GM19463 (cell line): ENCODE data around the gene LLPH.
"Not testable (repeated sequence)": the region's sequence is repeated elsewhere in the genome, so short reads cannot be mapped to it uniquely, and the experiment has no call there.

Experiments
- ATAC-seq: cut with Tn5 transposase; IDR thresholded peaks from one replicate; pipeline ENCODE4 v1.9.1; 2021; ENCODE audit warnings: mild to moderate bottlenecking, moderate library complexity; ENCODE audit not compliant: unreplicated experiment

LLPH gene

DNA sequence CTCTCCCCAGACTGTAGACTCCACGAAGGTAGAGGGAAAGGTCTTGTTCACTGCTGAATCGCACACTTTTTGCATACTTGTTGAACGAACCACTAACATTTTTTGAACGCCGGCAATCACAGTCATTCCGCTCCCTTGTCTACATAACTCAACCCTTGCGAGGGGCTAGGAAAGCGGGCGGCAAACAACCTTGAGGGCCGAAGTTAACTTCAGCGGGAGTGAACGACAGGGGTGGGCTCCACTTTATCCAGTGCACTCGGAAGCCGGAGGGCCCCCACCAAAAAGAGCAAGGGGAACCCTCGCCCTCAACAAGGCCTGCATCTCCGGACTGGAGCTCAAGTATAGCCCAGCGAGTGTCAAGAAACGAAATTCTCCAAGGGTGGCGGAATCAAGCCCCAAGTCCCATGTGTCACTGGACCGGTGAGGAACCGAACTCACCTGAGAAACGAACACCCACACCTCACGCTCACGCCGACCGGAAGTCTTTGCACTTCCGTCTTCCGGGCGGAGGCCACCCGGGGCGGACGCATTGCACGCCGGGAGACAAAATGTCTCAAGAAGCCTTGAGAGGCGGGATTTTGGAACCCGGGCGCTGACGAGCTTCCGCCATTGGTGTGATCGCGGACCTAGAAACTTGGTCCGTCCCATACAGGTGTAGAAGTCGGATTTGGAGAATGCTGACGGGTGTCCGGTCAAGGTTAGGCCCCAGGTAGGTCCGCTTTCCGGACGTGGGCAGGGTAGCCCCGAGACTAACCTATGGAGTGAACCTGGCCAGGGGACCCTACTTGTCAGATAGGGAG lies at the start of gene LLPH:
Gene LLPH (minus strand): TSS at position 484 of the 800 bp plus-strand sequence. CDS start 1,644 bp downstream, outside the sequence.
- peak; percentile 99 for ATAC-seq

DNA sequence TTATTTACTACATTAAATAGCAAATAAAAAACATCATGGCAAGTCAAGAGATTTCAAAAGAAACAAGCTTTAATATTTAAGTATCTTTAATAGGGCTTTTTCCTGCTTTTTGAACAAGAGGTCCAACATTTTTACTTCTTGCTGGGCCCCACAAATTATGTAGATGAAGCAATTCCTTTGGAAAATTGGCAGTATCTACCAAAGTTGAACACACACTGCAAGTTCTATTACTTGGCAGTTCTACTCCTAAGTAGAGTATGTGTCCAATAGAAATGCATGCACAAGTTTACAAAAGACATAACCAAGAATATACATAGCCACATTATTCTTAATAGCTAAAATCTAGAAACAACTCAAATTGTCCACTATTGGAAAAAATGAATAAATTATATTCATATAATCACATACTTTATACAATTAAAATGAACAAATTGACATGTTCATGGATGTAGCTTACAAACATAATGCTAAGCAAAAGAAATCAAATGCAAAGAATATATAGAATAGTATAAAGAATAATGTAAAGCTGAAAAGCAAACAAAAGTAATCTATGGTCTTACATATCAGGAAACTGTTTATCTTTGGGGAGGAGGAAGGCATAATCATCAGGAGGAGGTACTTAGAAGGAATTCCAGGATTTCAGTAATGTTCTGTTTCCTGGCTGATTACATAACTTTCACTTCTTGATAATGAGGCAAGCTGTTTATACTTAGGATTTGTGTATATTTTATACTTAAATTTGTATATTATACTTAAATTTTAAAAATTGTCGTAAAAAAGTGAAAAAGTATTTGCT lies 45.8 kb upstream of the LLPH start:
- no peak for ATAC-seq

DNA sequence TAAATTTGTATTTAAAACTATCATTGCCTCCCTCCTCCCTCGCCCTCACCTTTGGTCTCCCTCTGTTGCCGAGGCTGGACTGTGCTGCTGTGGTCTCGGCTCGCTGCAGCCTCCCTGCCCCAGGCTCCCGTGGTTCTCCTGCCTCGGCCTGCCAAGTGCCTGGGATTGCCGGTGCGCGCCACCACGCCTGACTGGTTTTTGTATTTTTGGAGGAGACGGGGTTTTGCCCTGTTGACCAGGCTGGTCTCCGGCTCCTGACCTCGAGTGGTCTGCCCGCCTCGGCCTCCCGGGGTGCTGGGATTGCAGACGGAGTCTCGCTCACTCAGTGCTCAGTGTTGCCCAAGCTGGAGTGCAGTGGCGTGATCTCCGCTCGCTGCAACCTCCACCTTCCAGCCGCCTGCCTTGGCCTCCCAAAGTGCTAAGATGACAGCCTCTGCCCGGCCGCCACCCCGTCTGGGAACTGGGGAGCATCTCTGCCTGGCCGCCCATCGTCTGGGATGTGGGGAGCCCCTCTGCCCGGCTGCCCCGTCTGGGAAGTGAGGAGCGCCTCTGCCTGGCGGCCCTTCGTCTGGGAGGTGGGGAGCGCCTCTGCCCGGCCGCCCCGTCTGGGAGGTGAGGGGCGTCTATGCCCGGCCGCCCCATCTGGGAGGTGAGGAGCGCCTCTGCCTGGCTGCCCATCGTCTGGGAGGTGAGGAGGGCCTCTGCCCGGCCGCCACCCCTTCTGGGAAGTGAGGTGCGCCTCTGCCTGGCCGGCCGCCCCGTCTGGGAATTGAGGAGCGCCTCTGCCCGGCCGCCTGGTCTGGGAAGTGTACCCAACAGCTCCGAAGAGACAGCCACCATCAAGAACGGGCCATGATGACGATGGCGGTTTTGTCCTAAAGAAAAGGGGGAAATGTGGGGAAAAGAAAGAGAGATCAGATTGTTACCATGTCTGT lies 44.1 kb upstream of the LLPH start:
- not testable (repeated sequence) for ATAC-seq

DNA sequence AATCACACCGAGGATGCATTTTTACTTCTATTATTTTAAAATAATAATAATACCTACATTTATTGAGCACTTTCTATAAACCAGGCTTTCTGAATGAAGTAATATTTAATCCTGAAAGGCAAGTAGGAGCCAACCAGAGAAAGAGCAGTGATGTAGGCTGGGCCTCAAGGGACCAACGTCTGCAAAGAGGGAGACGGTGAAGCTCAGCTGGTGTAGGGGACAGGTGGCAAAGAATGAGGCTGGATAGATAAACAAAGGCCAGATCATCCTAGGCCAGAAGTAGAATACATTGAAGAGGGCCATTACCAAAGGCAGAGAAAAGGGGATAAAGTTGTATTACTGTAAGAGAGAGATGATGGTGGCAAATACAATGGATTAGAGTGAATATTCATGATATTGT lies 40.1 kb upstream of the LLPH start:
- no peak for ATAC-seq

DNA sequence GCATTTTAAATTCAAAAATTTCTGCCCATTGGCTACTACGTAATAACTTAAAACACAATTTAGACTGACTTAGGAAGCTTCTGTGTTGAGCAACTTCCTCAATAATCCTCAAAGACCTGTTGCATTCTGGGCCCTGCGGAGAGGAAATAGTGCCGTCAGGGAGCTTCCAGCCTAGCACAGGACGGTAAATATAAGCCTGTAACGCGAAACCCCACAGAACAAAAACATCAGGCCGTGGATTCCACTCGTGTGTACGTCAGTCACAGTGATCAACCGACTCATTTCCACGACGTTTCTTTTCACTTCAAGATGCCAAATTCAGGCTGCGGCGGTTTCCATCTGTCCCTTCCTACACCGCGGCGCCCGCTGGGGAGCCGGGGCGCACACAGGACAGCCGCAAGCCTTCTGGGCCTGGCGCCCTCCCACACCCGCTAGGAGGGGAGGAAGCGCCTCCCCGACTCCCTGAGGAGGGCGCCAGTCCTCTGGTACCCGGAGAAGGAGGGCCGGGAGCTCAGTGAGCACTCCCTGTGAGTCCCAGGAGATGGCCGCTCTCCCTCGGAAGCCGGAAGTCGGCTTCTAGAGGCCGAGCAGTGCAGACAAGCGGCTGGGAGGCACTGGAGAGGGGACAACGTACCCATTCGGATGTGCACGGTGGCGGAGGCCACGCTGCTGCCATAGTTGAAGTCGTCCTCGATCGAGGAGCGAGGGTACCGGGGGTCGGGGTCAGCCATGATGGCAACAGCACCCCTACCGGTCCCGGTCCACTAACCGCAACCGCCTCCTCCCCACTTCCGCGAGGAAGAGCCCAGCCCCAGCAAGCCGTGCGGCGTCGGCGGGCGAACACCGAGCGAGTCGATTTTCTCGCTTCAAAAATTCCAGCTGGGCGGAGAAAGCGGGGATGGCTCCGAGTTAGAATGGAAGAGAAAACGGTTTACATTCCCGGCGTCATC lies 38.9 kb upstream of the LLPH start, which contains the start of gene TMBIM4:
Gene TMBIM4 (minus strand): TSS at position 776 of the 950 bp plus-strand sequence. CDS start 45 bp downstream, at position 731.
- peak; percentile 92 for ATAC-seq

DNA sequence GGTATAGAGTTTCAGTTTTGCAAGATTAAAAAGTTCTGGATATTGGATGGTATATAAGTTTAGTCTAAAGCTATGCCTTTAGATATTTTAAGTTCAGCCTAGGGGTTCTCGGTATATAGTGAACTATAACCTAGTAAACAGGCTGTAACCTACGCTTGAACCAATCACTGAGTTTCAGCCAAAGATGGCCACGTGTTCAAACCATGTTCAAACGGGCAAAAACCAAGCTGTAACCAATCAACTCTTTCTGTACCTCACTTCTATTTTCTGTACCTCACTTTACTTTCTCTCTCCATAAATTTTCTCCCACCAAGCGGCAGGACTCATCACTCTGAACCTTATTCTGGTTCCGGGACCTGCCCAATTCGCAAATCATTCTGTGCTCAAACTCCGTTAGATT lies 37.9 kb upstream of the LLPH start:
- ATAC-seq: no peak

DNA sequence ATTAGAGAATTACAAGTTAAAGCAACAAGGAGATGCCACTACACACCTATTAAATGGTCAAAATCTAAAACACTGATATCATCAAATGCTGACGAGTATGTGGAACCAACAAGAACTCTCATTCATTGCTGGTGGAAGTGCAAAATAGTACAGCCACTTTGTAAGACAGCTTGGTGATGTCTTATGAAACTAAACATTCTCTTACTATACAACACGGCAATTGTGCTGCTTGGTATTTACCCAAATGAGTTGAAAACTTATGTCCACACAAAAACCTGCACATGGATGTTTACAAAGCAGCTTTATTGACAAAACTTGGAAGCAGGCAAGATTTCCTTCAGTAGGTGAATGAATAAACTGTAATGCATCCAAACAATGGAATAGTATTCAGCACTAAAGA lies 36.0 kb upstream of the LLPH start:
- ATAC-seq: no peak

DNA sequence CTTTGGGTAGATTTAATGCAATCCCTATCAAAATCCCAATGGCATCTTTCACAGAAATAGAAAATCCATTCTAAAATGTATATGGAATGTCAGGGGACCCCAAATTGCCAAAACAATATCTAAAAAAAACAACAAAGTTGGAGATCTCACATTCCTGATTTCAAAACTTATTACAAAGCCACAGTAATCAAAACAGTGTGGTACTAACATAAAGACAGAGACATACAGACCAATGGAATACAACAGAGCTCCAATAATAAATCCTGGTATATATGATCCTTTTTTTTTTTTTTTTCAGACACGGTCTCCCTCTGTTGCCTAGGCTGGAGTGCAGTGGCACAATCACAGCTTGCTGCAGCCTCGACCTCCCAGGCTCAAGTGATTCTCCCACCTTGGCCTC lies 34.6 kb upstream of the LLPH start:
- no peak for ATAC-seq

DNA sequence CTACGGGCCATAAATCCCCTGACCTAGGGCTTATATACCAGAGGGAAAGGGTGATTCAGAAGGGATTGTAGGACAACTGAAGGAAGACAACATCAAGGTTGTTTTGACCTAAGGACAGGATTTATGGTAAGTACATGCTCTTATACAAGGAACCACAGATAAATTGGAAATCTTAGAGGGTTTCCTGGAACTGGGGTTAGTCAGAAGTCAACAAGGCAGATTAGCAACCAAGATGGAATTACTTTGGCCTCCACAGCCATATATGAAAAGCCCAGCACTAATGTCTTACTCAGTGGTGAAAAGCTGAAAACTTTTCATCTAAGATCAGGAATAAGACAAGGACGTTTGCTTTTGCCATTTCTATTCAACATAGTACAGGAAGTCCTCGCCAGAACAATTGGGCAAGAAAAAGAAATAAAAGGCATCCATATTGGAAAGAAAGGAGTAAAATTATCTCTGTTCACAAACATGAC lies 33.8 kb upstream of the LLPH start:
- no peak for ATAC-seq

DNA sequence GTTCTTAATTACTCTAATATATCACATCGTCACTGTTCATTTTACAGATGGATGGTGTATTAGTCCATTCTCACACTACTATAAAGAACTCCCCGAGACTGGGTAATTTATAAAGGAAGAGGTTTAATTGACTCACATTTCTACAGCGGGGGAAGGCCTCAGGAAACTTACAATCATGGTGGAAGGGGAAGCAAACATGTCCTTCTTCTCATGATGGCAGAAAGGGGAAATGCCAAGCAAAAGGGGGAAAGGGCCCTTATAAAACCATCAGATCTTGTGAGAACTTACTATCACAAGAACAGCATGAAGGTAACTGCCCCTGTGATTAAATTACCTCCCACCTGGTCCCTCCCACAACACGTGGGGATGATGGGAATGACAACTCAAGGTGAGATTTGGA lies 32.7 kb upstream of the LLPH start:
- no peak for ATAC-seq

DNA sequence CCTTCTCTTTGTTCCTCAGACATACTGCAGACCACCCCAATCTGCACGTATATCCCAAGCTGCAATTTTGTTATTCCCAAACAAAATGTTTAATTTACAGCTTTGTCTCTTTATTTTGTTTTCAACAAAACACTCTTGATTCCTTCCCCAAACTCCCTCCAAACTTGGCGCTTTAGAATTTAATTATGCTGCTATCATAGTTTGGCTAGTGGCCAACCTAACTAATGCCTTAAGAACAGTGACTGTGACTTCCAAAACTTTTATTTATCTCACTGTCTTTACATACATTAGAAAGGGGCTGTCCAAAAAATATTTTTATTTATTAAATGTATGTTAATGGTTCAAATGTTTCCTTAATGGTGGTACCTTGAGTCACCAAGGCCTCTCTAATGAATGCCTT lies 32.2 kb upstream of the LLPH start:
- ATAC-seq: no peak

DNA sequence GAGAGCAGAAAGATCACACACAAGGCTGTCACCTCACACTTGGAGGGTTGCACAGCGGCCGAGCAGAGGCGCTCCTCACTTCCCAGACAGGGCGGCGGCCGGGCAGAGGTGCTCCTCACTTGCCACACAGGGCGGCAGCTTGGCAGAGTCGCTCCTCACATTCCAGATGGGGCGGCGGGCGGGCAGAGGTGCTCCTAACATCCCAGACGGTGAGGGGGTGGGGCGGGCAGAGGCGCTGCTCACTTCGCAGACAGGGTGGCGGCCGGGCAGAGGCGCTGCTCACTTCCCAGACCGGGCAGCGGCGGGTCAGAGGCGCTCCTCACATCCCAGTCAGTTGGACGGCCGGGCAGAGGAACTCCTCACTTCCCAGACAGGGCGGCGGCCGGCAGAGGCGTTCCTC lies 30.2 kb upstream of the LLPH start:
- ATAC-seq: no peak

DNA sequence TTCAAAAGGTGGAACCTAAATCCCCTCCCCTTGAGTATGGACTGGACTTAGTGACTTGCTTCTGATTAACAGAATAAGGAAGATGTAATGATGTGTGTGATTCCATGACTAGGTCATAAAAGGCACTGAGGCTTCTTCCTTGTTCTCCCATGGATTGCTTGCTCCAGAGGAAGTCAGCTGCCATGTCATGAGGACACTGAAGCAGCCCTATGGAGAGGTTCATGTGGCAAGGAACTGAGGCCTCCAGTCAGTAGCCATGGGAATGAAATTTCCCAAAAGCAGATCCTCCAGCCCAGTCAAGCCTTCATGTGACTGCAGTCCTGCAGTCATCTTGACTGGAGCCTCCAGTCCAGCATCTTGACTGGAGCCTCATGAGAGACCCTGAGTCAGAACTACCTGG lies 28.6 kb upstream of the LLPH start:
- no peak for ATAC-seq

DNA sequence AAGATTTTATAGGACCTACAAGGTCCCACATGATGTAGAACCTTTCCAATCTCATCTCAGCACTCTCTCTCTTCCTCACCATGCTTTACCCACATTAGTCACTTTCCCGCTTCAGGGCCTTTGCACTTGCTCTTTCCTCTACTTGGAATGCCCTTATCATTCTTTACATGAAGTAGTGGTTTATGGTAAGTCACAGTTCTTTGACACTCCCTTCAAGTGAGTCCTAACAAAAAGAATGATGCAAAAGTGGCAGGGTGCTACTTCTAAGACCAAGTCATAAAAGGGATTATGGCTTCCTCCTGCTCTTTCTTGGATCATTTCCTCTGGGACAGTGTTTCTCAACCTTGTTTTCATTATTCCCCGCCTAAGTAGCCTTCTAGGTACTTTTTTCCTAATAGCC lies 26.1 kb upstream of the LLPH start:
- no peak for ATAC-seq

DNA sequence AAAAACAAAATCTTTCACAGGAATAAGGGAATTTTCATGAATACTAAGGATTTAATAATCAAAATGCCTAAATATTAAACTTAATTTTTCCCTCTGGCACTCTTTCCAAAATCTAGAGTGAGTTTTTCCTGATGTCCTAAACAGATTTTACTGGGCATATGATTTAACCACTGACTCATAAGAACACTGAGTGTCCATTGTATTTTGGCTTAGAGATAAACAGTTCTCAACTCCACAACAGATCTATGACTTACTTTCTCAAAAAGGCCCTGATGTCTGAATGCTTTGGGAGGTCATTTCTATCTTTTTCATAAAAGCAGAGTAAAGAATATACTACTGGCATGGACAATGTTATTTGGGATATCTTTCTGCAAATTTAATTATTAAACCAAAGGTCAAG lies 24.2 kb upstream of the LLPH start:
- no peak for ATAC-seq

DNA sequence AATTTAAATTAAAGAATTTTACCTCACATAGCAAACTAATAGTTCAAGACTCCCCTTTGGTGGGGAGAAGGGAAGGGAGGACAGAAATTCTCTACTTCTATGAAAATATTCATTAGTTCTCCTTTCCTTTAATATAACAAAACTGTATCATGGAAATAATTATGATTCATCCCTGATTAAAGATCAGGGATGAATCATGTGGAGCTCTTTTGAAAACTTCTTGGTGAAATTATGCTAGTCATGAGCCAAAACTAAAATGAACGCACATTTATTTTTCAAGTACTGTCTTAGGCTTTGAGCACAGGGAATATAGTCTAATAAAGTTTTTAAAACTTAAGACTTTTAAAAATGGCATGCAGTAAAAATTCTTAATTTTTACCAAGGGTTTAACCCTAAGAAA lies 22.2 kb upstream of the LLPH start:
- no peak for ATAC-seq

DNA sequence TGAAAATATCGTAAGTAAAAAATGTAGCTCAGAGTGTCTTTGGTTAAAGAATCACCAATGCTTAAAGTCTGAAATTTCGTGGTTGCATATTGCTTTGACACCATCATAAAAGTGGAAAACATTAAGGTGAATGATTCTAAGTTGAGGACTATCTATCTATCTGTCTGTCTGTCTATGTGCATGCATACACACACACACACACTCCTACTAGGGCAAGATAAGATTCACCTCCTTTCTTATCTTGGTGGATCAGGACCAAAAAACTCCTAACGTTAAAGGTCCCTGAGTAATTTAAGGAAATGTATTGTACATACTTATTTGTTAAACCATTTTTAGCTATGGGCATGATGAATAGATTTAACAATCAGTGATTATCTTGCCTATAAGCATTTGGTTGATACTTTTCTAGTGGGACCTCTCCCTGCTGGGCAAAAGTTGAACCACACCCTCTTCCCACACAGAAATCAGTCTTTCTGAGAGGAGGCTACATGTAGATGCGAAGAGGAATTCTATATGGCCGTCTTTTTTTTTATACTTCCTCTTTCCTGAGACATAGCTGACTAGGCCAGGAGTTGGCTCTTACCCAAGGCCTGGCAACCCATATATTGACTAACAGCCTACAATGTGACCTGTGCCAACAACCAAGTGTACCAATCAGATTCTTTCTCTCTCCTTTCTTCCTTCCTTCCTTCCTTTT lies 19.3 kb upstream of the LLPH start:
- ATAC-seq: no peak

DNA sequence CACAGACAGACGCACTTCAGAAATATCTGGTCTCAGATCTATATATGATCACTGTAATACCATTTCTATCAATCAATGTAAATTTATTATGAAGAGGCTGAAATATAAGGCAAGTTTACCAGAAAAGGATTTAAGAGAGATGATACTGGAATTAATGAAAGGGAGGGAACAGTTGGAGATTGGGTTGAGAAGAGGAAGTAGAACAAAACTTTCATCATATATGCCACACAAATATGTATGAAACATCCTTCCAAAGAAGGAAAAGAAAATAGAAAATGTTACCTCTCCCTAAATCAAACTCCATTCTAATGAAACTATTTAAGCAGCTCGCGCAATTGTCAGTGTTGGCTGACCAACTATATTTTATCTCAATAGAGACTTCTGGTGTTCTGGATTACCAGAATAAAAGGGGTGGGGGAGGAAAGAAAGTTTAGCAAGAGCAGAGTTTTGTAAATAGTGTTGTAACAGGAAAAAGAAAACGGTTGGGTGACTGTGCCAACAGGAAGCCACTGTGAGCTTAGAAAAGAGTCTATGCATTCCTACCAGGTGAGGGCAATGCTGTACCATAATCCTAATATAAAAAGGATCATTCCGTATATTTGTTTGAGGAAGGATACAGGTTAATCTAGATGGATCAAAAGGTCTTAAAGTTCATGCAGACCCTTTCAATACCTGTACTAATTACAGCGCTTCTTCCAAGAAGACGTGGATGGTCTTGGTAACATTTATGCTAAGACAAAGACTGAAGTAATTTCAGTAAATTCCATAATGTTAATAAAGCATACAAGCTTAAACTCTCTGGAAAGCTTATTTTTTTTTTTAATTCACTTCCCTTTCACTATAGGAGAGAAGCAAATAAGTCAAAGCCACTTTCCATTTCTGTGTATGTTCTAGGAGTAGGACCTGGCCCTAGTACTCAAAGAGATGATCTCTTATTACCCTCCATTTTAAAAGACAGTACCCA lies 14.5 kb upstream of the LLPH start:
- ATAC-seq: no peak
